A549 (cell line): Measurements from ENCODE around the gene GINS2. TPM values are rescaled to one million over a fixed set of nuclear protein-coding genes. Genes with fewer than 3 reads are reported as not detected.

Experiments
- ATAC-seq, 2 experiments: fragments of 200-7000 bp in 1 of 2; fragments of >200 bp in 1 of 2; cut with Nextera tagmentation in 1 of 2; cut with Tn5 transposase in 1 of 2; 3 replicates each; pipeline versions ENCODE4 v1.8.0 to v1.9.1; 2018 to 2020; ENCODE audit warnings: mild to moderate bottlenecking in 1 of 2, moderate library complexity in 1 of 2
- CTCF ChIA-PET: fragments of 300-600 bp; sonication (Branson Sonifier 250); formaldehyde crosslinking; extraction: SDS; loops from one replicate; lab custom pipeline; 2021; ENCODE audit warnings: antibody characterized with exemption, inconsistent platforms; lab: Yijun Ruan, JAX
- POLR2A ChIA-PET: fragments of 350-600 bp; formaldehyde crosslinking; extraction: SDS; loops from one replicate; lab custom pipeline; 2021; ENCODE audit warnings: antibody characterized with exemption, inconsistent platforms; lab: Yijun Ruan, JAX
- DNase-seq, 2 experiments: peaks; one replicate each; pipeline versions ENCODE4 v3.0.0 to v3.0.0-alpha.2; 2011 to 2016; ENCODE audit warnings: low read depth in 1 of 2, low spot score in 1 of 2
- FAIRE-seq: peaks from 2 replicates; lab custom pipeline; 2011; peaks lifted over from hg19 to GRCh38; lab: Jason Lieb, UNC
- H3K27ac ChIP-seq, 2 experiments: fragments of >200 bp; sonication (Bioruptor Twin); formaldehyde crosslinking; 3 replicates each; pipeline ENCODE4 v1.5.1; 2016 to 2017
- H3K4me1 ChIP-seq: fragments of >200 bp; sonication (Bioruptor Twin); formaldehyde crosslinking; 3 replicates; pipeline ENCODE4 v1.6.1; 2016
- H3K4me2 ChIP-seq: fragments of >200 bp; sonication (Bioruptor Twin); formaldehyde crosslinking; 3 replicates; pipeline ENCODE4 v1.6.1; 2016
- H3K4me3 ChIP-seq: fragments of >200 bp; sonication (Bioruptor Twin); formaldehyde crosslinking; 3 replicates; pipeline ENCODE4 v1.5.1; 2016
- H3K9me3 ChIP-seq: fragments of >200 bp; sonication (Bioruptor Twin); formaldehyde crosslinking; 3 replicates; pipeline ENCODE4 v1.6.1; 2016
- BCL3 ChIP-seq: fragments of >200 bp; sonication (Bioruptor Twin); formaldehyde crosslinking; IDR thresholded peaks from 3 replicates; pipeline ENCODE4 v1.6.1; 2016
- BHLHE40 ChIP-seq: IDR thresholded peaks from 2 replicates; pipeline ENCODE4 v1.6.1; 2012; ENCODE audit warnings: low read depth, low read length, inconsistent platforms
- CEBPB ChIP-seq, 2 experiments: fragments of >200 bp in 1 of 2; sonication (Bioruptor Twin) in 1 of 2; formaldehyde crosslinking in 1 of 2; IDR thresholded peaks; 2 replicates each; pipeline ENCODE4 v1.6.1; 2012 to 2016
- E2F6 ChIP-seq: IDR thresholded peaks from 2 replicates; pipeline ENCODE4 v1.6.1; 2012; ENCODE audit warnings: low read depth, borderline replicate concordance
- EP300 ChIP-seq, 2 experiments: fragments of >200 bp; sonication (Bioruptor Twin); formaldehyde crosslinking; IDR thresholded peaks; 2 replicates in 1 of 2; 3 replicates in 1 of 2; pipeline ENCODE4 v1.6.1; 2016 to 2017
- ESRRA ChIP-seq: fragments of 150-350 bp; IDR thresholded peaks from 2 replicates; pipeline ENCODE4 v1.6.1; 2014; ENCODE audit warnings: mild to moderate bottlenecking, low read length, borderline replicate concordance
- FOSB ChIP-seq: fragments of 250-450 bp; sonication (Bioruptor Pico); IDR thresholded peaks from 2 replicates; pipeline ENCODE4 v1.5.0; 2020; ENCODE audit warnings: mild to moderate bottlenecking, moderate library complexity
- FOSL2 ChIP-seq, 2 experiments: fragments of 450-650 bp in 1 of 2; fragments of >200 bp in 1 of 2; sonication (Bioruptor Twin) in 1 of 2; formaldehyde crosslinking; IDR thresholded peaks; 2 replicates each; pipeline versions ENCODE4 v1.5.0 to v1.6.1; 2016 to 2020; ENCODE audit warnings: mild to moderate bottlenecking in 1 of 2, moderate library complexity in 1 of 2
- FOXS1 ChIP-seq: fragments of 250-450 bp; sonication (Bioruptor Pico); IDR thresholded peaks from 2 replicates; pipeline ENCODE4 v1.5.0; 2020; ENCODE audit warnings: mild to moderate bottlenecking, moderate library complexity
- GATA3 ChIP-seq: IDR thresholded peaks from 2 replicates; pipeline ENCODE4 v1.6.1; 2012; ENCODE audit warnings: borderline replicate concordance
- HDAC2 ChIP-seq: fragments of 200-600 bp; sonication (generic); IDR thresholded peaks from 2 replicates; pipeline ENCODE4 v1.6.1; 2016
- HEYL ChIP-seq: fragments of 250-450 bp; sonication (Bioruptor Pico); IDR thresholded peaks from 2 replicates; pipeline ENCODE4 v1.8.0; 2021; ENCODE audit warnings: mild to moderate bottlenecking, moderate library complexity
- HOXA7 ChIP-seq: fragments of 250-450 bp; sonication (Bioruptor Pico); IDR thresholded peaks from 2 replicates; pipeline ENCODE4 v1.5.0; 2020; ENCODE audit warnings: mild to moderate bottlenecking, moderate library complexity
- HOXB13 ChIP-seq: fragments of 250-450 bp; sonication (Bioruptor Pico); IDR thresholded peaks from 2 replicates; pipeline ENCODE4 v1.5.0; 2020; ENCODE audit warnings: low read depth, mild to moderate bottlenecking, moderate library complexity
- HOXB5 ChIP-seq: fragments of 250-450 bp; sonication (Bioruptor Pico); IDR thresholded peaks from 2 replicates; pipeline ENCODE4 v1.5.0; 2020; ENCODE audit warnings: mild to moderate bottlenecking, moderate library complexity
- MAZ ChIP-seq: fragments of 150-350 bp; IDR thresholded peaks from 2 replicates; pipeline ENCODE4 v1.6.1; 2014; ENCODE audit warnings: antibody characterized with exemption, low read depth, low read length, borderline replicate concordance
- NR3C1 ChIP-seq: fragments of >200 bp; sonication (Bioruptor Twin); formaldehyde crosslinking; IDR thresholded peaks from 3 replicates; pipeline ENCODE4 v1.6.1; 2017
- PHF8 ChIP-seq: fragments of 200-600 bp; sonication (generic); IDR thresholded peaks from 2 replicates; pipeline ENCODE4 v1.6.1; 2016; ENCODE audit warnings: low read depth, mild to moderate bottlenecking, antibody characterized with exemption, moderate library complexity, borderline replicate concordance
- RARB ChIP-seq: fragments of 250-450 bp; sonication (Bioruptor Pico); IDR thresholded peaks from 2 replicates; pipeline ENCODE4 v1.8.0; 2021; ENCODE audit warnings: mild to moderate bottlenecking, moderate library complexity
- SMC3 ChIP-seq: fragments of >200 bp; sonication (Bioruptor Twin); formaldehyde crosslinking; IDR thresholded peaks from 3 replicates; pipeline ENCODE4 v1.6.1; 2018; ENCODE audit warnings: inconsistent platforms
- TFCP2L1 ChIP-seq: fragments of 250-450 bp; sonication (Bioruptor Pico); IDR thresholded peaks from 2 replicates; pipeline ENCODE4 v1.5.0; 2021; ENCODE audit warnings: mild to moderate bottlenecking
- ZC3H11A ChIP-seq: fragments of 450-650 bp; IDR thresholded peaks from 2 replicates; pipeline ENCODE4 v1.6.1; 2014; ENCODE audit warnings: antibody characterized with exemption, mild to moderate bottlenecking
- ZFP36 ChIP-seq: fragments of 450-650 bp; IDR thresholded peaks from 2 replicates; pipeline ENCODE4 v1.6.1; 2014; ENCODE audit warnings: borderline replicate concordance; ENCODE audit not compliant: partially characterized antibody
- ZSCAN20 ChIP-seq: fragments of 250-450 bp; sonication (Bioruptor Pico); IDR thresholded peaks from 2 replicates; pipeline ENCODE4 v1.8.0; 2022; ENCODE audit warnings: mild to moderate bottlenecking, moderate library complexity
- WGBS: methylation state at CpG from one replicate; pipeline ENCODE4 v1.1.6; 2017; ENCODE audit errors: missing lambda C conversion rate; 5-methylcytosine and 5-hydroxymethylcytosine counted together
- polyA plus RNA-seq, 4 experiments: library from polyadenylated mRNA; depleted of rRNA in 3 of 4; stranded (reverse); fragments of >200 nt; fragmentation: RNase III in 1 of 4; extraction: RNeasy Plus Mini Kit Qiagen cat#74134 plus additional on column Dnase treatment in 1 of 4; gene quantifications; 2 replicates in 3 of 4; 3 replicates in 1 of 4; pipeline ENCODE4 v1.2.3, GENCODE V29; 2011 to 2017
- TF ChIP-seq, protein P1 (sequence below): fragments of 250-450 bp; sonication (Bioruptor Pico); IDR thresholded peaks from 2 replicates; pipeline ENCODE4 v1.5.0; 2021; ENCODE audit warnings: mild to moderate bottlenecking, moderate library complexity, borderline replicate concordance
- TF ChIP-seq, protein P2 (sequence below): IDR thresholded peaks from 2 replicates; pipeline ENCODE4 v1.6.1; 2012

GINS2 gene
- polyA plus RNA-seq, 2 of the 4 experiments (the other 2 are of a cell fraction) = 25.4 to 28.7 TPM

GRCh38 chr16:85667261-85667660, 21.5 kb downstream of the GINS2 start (continued):
- TF ChIP-seq E2F6 = no peak
- no peak for TF ChIP-seq SMC3
- TF ChIP-seq ESRRA = no peak
- TF ChIP-seq, protein P1, sequence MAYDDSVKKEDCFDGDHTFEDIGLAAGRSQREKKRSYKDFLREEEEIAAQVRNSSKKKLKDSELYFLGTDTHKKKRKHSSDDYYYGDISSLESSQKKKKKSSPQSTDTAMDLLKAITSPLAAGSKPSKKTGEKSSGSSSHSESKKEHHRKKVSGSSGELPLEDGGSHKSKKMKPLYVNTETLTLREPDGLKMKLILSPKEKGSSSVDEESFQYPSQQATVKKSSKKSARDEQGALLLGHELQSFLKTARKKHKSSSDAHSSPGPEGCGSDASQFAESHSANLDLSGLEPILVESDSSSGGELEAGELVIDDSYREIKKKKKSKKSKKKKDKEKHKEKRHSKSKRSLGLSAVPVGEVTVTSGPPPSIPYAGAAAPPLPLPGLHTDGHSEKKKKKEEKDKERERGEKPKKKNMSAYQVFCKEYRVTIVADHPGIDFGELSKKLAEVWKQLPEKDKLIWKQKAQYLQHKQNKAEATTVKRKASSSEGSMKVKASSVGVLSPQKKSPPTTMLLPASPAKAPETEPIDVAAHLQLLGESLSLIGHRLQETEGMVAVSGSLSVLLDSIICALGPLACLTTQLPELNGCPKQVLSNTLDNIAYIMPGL (CRISPR knock-in tag) = no peak
- no peak for TF ChIP-seq FOSB (CRISPR knock-in tag)
- no peak for TF ChIP-seq PHF8
- no peak for TF ChIP-seq ZFP36
- TF ChIP-seq HEYL (CRISPR knock-in tag) = no peak
- TF ChIP-seq EP300 (IDR thresholded peaks at IDR 0.05) = no peak
- TF ChIP-seq NR3C1 = no peak

DNA sequence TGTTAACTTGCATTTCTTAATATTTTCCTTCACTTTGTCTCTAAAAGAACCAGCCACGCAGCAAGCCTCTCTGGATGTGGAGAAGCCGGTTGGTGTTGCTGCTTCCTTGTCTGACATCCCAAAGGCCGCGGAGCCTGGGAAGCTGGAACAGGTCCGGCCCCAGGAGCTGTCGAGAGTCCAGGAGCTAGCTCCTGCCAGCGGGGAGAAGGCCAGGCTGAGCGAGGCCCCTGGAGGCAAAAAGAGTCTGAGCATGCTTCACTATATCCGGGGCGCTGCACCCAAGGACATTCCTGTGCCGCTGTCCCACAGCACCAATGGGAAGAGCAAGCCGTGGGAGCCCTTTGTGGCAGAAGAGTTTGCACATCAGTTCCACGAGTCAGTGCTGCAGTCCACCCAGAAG, 22.8 kb downstream of the GINS2 start:
- Histone ChIP-seq H3K4me3 (no peak overlapping the region), H3K27ac (no peak overlapping the region), H3K9me3 (no peaks in the 10 kb centered on the region), H3K4me2 (no peak overlapping the region), H3K4me1 (no peaks in the 10 kb centered on the region)
- DNase-seq (no peak), FAIRE-seq (no peak), ATAC-seq (no peak)
- WGBS = 94% methylated on average over 8 of the region's 13 CpGs
- no peak for TF ChIP-seq FOSL2 (IDR thresholded peaks at IDR 0.05)
- TF ChIP-seq FOSL2 (CRISPR knock-in tag; IDR thresholded peaks at IDR 0.05) = no peak
- POLR2A ChIA-PET = no interaction called here
- CTCF ChIA-PET = interaction anchor here (0.6 to 1.4 kb wide), 6 partner anchors 13 to 109 kb away, joined by 3 to 4 read pairs (median 3); no protein-coding TSS in a partner anchor

DNA sequence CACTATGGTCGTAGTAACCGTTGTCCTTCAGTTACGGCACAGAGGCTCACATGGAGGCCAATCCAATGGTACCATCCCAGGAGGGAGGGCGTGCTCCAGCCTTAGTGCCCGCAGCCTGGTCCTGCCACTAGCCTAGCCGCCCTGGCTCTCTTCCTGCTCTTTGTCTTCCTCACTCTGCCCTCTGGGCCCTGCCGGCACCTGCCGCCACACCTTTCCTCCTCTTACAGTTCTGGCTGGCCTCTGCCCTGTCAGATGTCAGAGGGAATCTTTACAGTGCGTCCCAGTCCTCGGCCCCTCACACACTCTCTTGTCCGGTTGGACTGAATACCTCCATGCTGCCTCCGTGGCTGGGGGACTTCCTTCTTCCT, 23.4 kb downstream of the GINS2 start:
- FAIRE-seq (no peak), ATAC-seq (no peak), DNase-seq (no peak)
- Histone ChIP-seq H3K4me2 (no peak overlapping the region), H3K9me3 (no peaks in the 10 kb centered on the region), H3K4me1 (no peaks in the 10 kb centered on the region), H3K27ac (no peak overlapping the region), H3K4me3 (no peak overlapping the region)
- ChIA-PET POLR2A (no interaction called here), CTCF (interaction anchor here (0.6 to 1.4 kb wide), 4 partner anchors 13 to 108 kb away, joined by 3 to 4 read pairs (median 4); no protein-coding TSS in a partner anchor)
- WGBS = 95% methylated on average over 12 of the region's 12 CpGs
- TF ChIP-seq ZC3H11A = no peak
- TF ChIP-seq CEBPB (IDR thresholded peaks at IDR 0.05) = no peak
- TF ChIP-seq HOXB5 = no peak
- no peak for TF ChIP-seq TFCP2L1 (CRISPR knock-in tag)
- TF ChIP-seq PHF8 = no peak
- no peak for TF ChIP-seq MAZ
- TF ChIP-seq GATA3 = no peak

- no peak for DNase-seq
- ChIA-PET CTCF (interaction anchor here (0.7 kb wide), 1 partner anchor 14 kb away, joined by 3 read pairs; no protein-coding TSS in a partner anchor), POLR2A (no interaction called here)
- 93% methylated on average over 27 of the region's 27 CpGs for WGBS
- Histone ChIP-seq H3K27ac (no peak overlapping the region), H3K4me2 (no peak overlapping the region), H3K4me3 (no peak overlapping the region), H3K9me3 (no peaks in the 10 kb centered on the region), H3K4me1 (no peaks in the 10 kb centered on the region)
- no peak for FAIRE-seq
- ATAC-seq = no peak
- TF ChIP-seq FOXS1 (CRISPR knock-in tag) = no peak
- TF ChIP-seq HOXA7 (CRISPR knock-in tag) = no peak
- no peak for TF ChIP-seq ZSCAN20
- no peak for TF ChIP-seq HDAC2
- no peak for TF ChIP-seq SMC3
- TF ChIP-seq BCL3 = no peak
- no peak for TF ChIP-seq TFCP2L1 (CRISPR knock-in tag)
- TF ChIP-seq, protein P1 (CRISPR knock-in tag) = no peak
- TF ChIP-seq HOXB13 = no peak
- TF ChIP-seq RARB (CRISPR knock-in tag) = no peak
- TF ChIP-seq, protein P2, sequence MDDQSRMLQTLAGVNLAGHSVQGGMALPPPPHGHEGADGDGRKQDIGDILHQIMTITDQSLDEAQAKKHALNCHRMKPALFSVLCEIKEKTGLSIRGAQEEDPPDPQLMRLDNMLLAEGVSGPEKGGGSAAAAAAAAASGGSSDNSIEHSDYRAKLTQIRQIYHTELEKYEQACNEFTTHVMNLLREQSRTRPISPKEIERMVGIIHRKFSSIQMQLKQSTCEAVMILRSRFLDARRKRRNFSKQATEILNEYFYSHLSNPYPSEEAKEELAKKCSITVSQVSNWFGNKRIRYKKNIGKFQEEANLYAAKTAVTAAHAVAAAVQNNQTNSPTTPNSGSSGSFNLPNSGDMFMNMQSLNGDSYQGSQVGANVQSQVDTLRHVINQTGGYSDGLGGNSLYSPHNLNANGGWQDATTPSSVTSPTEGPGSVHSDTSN = no peak
- TF ChIP-seq BHLHE40 = no peak
Measured at GRCh38 chr16:85664580-85665372, 24.0 kb downstream of the GINS2 start.
